Epithelial cell of proximal tubule (primary cell): ENCODE results near the gene PRKCI. TPM values are rescaled to one million over a fixed set of nuclear protein-coding genes. Genes with fewer than 3 reads are reported as not detected.

Source experiments
- DNase-seq: peaks from one replicate; pipeline ENCODE4 v3.0.0-alpha.2; 2011; ENCODE audit warnings: low read depth
- H3K4me3 ChIP-seq: 2 replicates; pipeline ENCODE4 v1.5.1; 2011; ENCODE audit warnings: low read depth, mild to moderate bottlenecking, low read length
- total RNA-seq: library from RNA; depleted of rRNA; stranded (reverse); fragments of >200 nt; gene quantifications from 2 replicates; pipeline ENCODE4 v1.2.3, GENCODE V29; 2015
- TF ChIP-seq, protein P1 (sequence below): conservative IDR thresholded peaks from 2 replicates; pipeline ENCODE4 v1.5.1; 2012; ENCODE audit warnings: low read depth, mild to moderate bottlenecking, low read length

Gene PRKCI
- 48.0 and 48.6 TPM in 2 replicates for total RNA-seq

DNA sequence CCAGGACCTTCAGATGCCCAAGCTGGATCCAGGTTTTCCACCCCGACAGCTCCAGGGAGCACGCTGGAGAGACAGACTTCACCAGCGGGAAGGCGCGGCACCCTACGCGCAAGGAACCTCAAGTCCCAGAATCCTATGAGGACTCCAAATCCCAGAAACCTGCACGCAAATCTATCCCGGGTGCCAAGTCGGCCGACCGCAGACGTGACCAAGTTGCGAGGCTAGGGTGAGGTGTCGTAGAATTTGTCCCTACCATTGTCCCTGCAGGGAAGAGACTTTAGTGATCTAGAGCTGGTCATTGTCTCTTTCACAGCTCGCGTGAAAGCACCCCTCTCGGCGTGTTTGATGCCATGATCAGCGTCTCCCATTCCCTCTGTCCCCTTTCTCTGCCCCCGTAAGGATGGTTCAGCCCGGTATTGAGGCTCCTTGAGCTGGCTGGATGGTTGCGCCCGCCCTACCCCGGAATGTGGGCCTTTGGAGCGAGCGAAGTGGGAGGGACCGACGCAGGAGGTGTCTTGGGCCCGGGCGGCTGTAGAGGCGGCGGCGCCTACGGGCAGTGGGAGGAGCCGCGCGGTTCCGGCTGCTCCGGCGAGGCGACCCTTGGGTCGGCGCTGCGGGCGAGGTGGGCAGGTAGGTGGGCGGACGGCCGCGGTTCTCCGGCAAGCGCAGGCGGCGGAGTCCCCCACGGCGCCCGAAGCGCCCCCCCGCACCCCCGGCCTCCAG is at the start of gene PRKCI:
Gene PRKCI, plus strand, starts transcription at position 501 of the 723 bp plus-strand sequence. CDS start 246 bp downstream, outside the sequence.
- TF ChIP-seq, protein P1, sequence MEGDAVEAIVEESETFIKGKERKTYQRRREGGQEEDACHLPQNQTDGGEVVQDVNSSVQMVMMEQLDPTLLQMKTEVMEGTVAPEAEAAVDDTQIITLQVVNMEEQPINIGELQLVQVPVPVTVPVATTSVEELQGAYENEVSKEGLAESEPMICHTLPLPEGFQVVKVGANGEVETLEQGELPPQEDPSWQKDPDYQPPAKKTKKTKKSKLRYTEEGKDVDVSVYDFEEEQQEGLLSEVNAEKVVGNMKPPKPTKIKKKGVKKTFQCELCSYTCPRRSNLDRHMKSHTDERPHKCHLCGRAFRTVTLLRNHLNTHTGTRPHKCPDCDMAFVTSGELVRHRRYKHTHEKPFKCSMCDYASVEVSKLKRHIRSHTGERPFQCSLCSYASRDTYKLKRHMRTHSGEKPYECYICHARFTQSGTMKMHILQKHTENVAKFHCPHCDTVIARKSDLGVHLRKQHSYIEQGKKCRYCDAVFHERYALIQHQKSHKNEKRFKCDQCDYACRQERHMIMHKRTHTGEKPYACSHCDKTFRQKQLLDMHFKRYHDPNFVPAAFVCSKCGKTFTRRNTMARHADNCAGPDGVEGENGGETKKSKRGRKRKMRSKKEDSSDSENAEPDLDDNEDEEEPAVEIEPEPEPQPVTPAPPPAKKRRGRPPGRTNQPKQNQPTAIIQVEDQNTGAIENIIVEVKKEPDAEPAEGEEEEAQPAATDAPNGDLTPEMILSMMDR: no peak
- H3K4me3 ChIP-seq: peak within 1 kb of the TSS; percentile 79
- DNase-seq: peak; percentile 90

DNA sequence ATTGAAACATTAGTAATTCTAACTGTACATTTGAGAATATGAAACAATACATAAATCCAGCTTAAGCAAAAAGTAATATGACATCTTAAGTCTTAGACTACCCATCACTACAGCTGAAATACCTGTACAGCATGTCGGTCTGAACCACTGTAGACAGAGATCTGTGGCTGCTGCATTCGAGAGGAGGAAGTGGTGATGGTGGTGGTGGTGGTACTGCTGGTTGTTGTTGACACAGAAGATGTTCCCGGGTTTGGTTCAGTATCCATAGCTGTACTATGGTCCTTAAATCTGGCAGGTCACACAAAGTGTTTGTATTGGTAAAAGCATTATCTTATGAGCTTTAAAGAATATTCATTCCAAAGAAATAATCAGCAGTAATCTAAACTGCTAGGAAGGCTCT is 43.6 kb upstream of the PRKCI start:
- DNase-seq: no peak
- H3K4me3 ChIP-seq: no peak overlapping the region
- TF ChIP-seq, protein P1: no peak

DNA sequence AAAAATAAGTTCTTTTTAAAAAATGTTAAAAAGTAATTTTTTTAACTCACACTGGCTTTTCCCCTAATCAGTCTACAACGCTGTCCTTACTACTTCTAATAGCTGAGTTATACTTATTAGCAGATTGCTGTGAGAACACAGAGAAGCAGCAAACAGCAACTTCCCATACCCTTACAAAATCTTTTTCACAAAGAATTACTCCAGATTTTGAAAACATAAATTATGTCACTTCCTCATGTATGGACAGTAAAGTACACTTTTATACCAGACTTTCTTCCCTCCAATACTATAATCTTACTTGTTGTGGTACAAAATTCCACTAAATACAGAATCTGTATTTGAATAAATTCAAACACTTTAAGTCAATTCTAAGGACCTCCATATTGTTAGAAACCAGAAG is 42.8 kb upstream of the PRKCI start:
- peak overlapping the region; percentile 99 for H3K4me3 ChIP-seq
- no peak for DNase-seq
- TF ChIP-seq, protein P1: no peak

DNA sequence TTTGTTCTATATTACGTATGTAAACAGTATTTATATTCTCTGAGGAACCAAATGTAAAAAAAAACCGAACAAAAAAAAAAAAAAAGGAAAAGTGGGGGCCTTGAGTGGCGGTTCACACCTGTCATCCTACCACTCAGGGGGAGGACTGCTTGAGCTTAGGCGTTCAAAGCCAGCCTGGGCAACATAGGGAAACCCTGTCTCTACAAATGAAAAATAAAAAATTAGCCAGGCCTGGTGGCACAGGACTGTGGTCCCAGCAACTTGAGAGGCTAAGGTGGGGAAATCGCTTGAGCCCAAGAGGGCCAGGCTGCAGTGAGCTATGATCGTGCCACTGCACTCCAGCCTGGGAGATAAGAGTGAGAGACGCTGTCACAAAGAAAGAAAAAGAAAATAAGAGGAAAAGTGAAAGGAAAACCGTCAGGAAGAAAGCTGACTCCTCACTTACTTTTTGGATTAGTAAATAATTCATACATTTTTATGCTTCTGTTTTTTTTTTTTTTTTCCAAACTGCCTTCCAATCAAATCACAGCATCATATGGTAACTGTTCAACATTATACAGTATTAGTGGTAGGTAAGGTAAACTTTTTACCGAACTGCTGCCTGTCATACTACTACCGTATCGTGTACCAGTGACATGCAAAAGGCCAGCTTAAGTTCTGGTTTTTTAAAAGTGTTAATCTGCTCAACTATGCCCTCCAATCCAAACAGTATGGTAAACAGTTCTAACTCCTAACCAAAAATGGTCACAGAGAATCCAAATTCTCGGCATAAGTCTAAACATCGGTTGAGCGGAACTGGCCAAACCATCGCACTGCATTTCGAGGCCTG is 41.9 kb upstream of the PRKCI start:
- no peak for DNase-seq
- TF ChIP-seq, protein P1: no peak
- peak overlapping the region; percentile 99 for H3K4me3 ChIP-seq

DNA sequence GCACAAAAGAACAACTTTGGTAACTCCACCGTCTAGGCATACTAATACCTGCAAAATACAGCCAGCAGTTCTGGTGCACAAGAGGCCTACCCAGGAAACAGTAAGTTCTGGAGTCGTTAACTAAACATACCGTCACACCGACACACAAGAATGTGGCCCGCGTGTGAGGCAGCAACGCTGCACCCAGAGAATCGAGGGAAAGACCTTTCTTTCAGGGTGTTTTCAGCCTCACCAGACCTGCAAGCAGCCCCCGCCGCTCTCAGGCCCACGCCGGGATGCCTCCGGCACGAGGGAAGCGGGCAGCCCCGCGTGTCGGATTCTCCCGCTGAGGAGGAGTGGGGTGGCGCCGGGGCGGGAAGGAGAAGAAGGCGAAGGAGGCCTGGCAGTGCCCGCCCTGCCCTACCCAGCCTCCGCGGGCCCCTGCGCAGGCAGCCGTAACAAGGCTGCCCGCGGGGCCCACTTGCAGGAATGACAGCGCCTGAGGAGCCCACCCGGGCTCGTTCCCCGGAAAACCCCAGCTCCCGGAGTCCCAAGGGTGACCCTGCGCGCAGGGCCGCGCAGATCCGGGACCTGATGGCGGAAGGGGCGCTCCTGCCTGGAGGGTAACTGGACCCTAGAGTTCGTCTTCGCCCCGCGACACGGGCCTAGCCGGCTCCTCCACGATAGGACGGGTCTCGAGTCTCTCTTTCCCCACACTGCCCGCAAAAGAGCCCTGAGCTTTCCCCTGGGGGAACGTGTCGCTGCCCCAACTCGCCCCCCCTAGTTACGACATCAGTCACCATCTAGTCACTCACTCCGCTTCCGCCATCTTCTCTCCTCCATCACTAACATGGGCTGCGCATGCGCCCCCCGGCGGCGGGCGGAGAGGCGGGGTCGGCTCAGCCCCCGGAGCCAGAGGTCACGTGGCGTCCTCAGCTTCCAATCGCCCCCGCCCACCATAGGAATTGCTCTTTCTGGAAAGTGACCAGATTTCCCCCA is 41.0 kb upstream of the PRKCI start, which contains the start of gene PHC3:
Gene PHC3, minus strand, starts transcription at position 826 of the 978 bp plus-strand sequence. Its CDS starts 18 bp downstream, at position 808.
- H3K4me3 ChIP-seq: peak within 1 kb of the TSS; percentile 99
- no peak for DNase-seq
- TF ChIP-seq, protein P1: no peak
